ENCODE data around the gene SNRPD3.

Gene SNRPD3

GRCh38 chr22:24555165-24556039, at the start of gene SNRPD3:
SNRPD3 (plus strand) TSS chr22:24555999; CDS start chr22:24557675, 1,676 bp downstream.
- Histone ChIP-seq H3K9me3 (ENCODE audit: low read length) (no peaks in the 10 kb centered on the region), H3K27me3 (ENCODE audit: insufficient read depth, low read length) (no peaks in the 10 kb centered on the region), H3K36me3 (ENCODE audit: insufficient read depth, low read length) (peaks cover 27% of the 10 kb centered on the region), H3K4me3 (ENCODE audit: low read length) (peak within 1 kb of the TSS; percentile 85), H3K4me1 (ENCODE audit: insufficient read depth, low read length) (peaks cover 25% of the 10 kb centered on the region), H2AFZ (ENCODE audit: low read depth, low read length) (peak within 1 kb of the TSS; percentile 97)

GRCh38 chr22:24506802-24507438, 48.9 kb upstream of the SNRPD3 start:
- peaks cover 6% of the 10 kb centered on the region for H3K4me1 ChIP-seq (ENCODE audit: insufficient read depth, low read length)
- no peaks in the 10 kb centered on the region for H3K36me3 ChIP-seq (ENCODE audit: insufficient read depth, low read length)
- no peaks in the 10 kb centered on the region for H3K9me3 ChIP-seq (ENCODE audit: low read length)
- no peak overlapping the region for H2AFZ ChIP-seq (ENCODE audit: low read depth, low read length)
- H3K27me3 ChIP-seq (ENCODE audit: insufficient read depth, low read length): peaks cover 2% of the 10 kb centered on the region
- no peak overlapping the region for H3K4me3 ChIP-seq (ENCODE audit: low read length)

- no peaks in the 10 kb centered on the region for H3K9me3 ChIP-seq (ENCODE audit: low read length)
- H3K4me1 ChIP-seq (ENCODE audit: insufficient read depth, low read length): no peaks in the 10 kb centered on the region
- H3K36me3 ChIP-seq (ENCODE audit: insufficient read depth, low read length): no peaks in the 10 kb centered on the region
Observed at GRCh38 chr22:24507716-24508115, 48.1 kb upstream of the SNRPD3 start.

DNA sequence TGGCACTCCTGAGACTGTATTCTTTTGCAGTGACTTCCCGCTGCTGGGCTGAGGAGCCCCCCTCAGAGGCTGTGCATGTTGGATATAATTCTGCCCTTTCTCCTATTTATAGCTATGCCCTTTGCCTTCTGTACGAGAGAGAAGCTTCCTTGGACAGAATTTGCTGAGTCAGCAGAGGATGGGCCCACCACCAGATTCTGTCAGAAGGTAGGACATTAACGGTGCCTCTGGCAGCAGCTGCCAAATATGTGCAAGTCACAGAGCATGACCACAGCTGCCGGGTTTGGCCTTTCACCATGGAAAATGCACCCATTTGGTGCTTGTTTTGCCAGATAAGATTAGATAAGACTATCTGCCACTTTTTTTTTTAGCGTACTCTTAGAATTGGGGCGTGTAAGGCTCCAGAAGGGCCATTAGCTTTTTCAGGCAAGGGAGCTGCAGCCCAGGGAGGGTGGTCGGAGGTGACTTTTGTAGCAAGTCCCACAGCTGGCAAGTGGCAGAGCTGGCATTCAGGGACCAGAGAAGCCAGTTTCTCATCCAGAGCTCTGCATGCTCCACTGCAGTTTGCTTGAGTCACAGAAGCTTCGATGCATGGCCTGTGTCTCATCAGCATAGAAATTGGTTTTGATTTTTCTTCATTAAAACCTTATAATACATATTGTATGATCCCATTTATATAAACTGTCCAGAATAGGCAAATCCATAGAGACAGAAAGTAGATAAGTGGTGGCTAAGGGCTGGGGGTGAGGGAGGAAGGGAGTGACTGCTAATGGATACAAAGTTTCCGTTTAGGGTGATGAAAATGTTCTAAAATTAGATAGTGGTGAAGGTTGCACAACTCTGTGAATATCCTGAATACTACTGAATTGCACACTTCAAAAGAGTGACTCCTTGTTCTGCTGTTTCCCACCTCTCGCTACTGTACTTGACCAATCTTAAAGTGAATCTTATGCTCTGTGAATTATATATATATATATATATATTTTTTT, 44.9 kb upstream of the SNRPD3 start:
- Histone ChIP-seq H3K9me3 (ENCODE audit: low read length) (no peaks in the 10 kb centered on the region), H3K36me3 (ENCODE audit: insufficient read depth, low read length) (no peaks in the 10 kb centered on the region), H3K27me3 (ENCODE audit: insufficient read depth, low read length) (peaks cover 2% of the 10 kb centered on the region), H3K4me3 (ENCODE audit: low read length) (no peak overlapping the region), H2AFZ (ENCODE audit: low read depth, low read length) (no peak overlapping the region), H3K4me1 (ENCODE audit: insufficient read depth, low read length) (no peaks in the 10 kb centered on the region)

More at GRCh38 chr22:24507716-24508115, 48.1 kb upstream of the SNRPD3 start:
- Histone ChIP-seq H3K27me3 (ENCODE audit: insufficient read depth, low read length) (peaks cover 2% of the 10 kb centered on the region), H3K4me3 (ENCODE audit: low read length) (no peak overlapping the region), H2AFZ (ENCODE audit: low read depth, low read length) (no peak overlapping the region)

DNA sequence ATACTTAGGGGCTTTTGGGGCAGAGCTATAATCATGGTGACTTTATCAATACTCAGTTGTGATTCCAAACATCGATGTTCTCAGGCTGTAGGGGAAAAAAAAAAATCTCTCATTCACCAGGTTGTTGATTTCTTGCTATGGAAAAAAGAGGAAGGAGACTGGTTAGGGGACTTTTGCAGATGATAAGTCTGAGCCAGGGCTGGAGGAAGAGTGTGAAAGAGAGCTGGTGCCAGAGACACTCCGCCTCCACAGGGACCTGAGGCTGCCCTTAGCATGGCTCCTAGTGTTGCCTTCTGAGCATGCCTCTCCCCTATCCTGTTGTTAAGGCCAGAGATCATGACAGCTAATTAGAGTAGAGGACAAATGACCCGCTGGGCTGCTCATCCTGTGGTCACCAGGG, 43.8 kb upstream of the SNRPD3 start:
- Histone ChIP-seq H3K27me3 (ENCODE audit: insufficient read depth, low read length) (no peaks in the 10 kb centered on the region), H2AFZ (ENCODE audit: low read depth, low read length) (no peak overlapping the region), H3K36me3 (ENCODE audit: insufficient read depth, low read length) (no peaks in the 10 kb centered on the region), H3K4me3 (ENCODE audit: low read length) (no peak overlapping the region), H3K9me3 (ENCODE audit: low read length) (no peaks in the 10 kb centered on the region), H3K4me1 (ENCODE audit: insufficient read depth, low read length) (no peaks in the 10 kb centered on the region)

- Histone ChIP-seq H3K9me3 (ENCODE audit: low read length) (no peaks in the 10 kb centered on the region), H3K27me3 (ENCODE audit: insufficient read depth, low read length) (peaks cover 3% of the 10 kb centered on the region), H2AFZ (ENCODE audit: low read depth, low read length) (no peak overlapping the region), H3K36me3 (ENCODE audit: insufficient read depth, low read length) (no peaks in the 10 kb centered on the region), H3K4me3 (ENCODE audit: low read length) (no peak overlapping the region), H3K4me1 (ENCODE audit: insufficient read depth, low read length) (no peaks in the 10 kb centered on the region)
Observed at GRCh38 chr22:24513378-24514240, 42.2 kb upstream of the SNRPD3 start.

- H3K4me3 ChIP-seq (ENCODE audit: low read length): no peak overlapping the region
- H3K9me3 ChIP-seq (ENCODE audit: low read length): no peaks in the 10 kb centered on the region
- H3K27me3 ChIP-seq (ENCODE audit: insufficient read depth, low read length): peaks cover 9% of the 10 kb centered on the region
- no peaks in the 10 kb centered on the region for H3K4me1 ChIP-seq (ENCODE audit: insufficient read depth, low read length)
- H3K36me3 ChIP-seq (ENCODE audit: insufficient read depth, low read length): no peaks in the 10 kb centered on the region
- no peak overlapping the region for H2AFZ ChIP-seq (ENCODE audit: low read depth, low read length)
Observed at GRCh38 chr22:24514241-24515026, 41.4 kb upstream of the SNRPD3 start.

DNA sequence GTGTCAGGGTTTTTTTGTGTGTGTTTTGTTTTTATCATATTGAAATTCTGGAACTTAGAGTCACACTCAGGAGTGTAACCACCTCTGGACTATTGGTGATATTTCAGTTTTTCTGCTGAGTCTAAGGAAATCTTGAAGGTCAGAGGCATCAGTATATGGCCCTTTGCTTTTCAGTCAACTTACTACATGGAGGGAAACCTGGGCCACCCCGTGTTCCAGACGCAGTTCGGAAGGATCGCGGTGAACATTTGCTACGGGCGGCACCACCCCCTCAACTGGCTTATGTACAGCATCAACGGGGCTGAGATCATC, 40.8 kb upstream of the SNRPD3 start:
- Histone ChIP-seq H3K9me3 (ENCODE audit: low read length) (no peaks in the 10 kb centered on the region), H3K4me1 (ENCODE audit: insufficient read depth, low read length) (no peaks in the 10 kb centered on the region), H2AFZ (ENCODE audit: low read depth, low read length) (no peak overlapping the region), H3K27me3 (ENCODE audit: insufficient read depth, low read length) (peaks cover 14% of the 10 kb centered on the region), H3K4me3 (ENCODE audit: low read length) (no peak overlapping the region), H3K36me3 (ENCODE audit: insufficient read depth, low read length) (no peaks in the 10 kb centered on the region)

GRCh38 chr22:24516301-24516737, 39.5 kb upstream of the SNRPD3 start:
- Histone ChIP-seq H3K9me3 (ENCODE audit: low read length) (no peaks in the 10 kb centered on the region), H3K36me3 (ENCODE audit: insufficient read depth, low read length) (no peaks in the 10 kb centered on the region), H3K27me3 (ENCODE audit: insufficient read depth, low read length) (peaks cover 14% of the 10 kb centered on the region), H3K4me1 (ENCODE audit: insufficient read depth, low read length) (no peaks in the 10 kb centered on the region), H3K4me3 (ENCODE audit: low read length) (no peak overlapping the region), H2AFZ (ENCODE audit: low read depth, low read length) (no peak overlapping the region)

GRCh38 chr22:24517446-24517845, 38.4 kb upstream of the SNRPD3 start:
- no peaks in the 10 kb centered on the region for H3K9me3 ChIP-seq (ENCODE audit: low read length)
- H3K4me3 ChIP-seq (ENCODE audit: low read length): no peak overlapping the region

GRCh38 chr22:24518228-24518627, 37.6 kb upstream of the SNRPD3 start:
- Histone ChIP-seq H3K4me1 (ENCODE audit: insufficient read depth, low read length) (no peaks in the 10 kb centered on the region), H2AFZ (ENCODE audit: low read depth, low read length) (no peak overlapping the region), H3K4me3 (ENCODE audit: low read length) (no peak overlapping the region), H3K36me3 (ENCODE audit: insufficient read depth, low read length) (no peaks in the 10 kb centered on the region), H3K27me3 (ENCODE audit: insufficient read depth, low read length) (peaks cover 17% of the 10 kb centered on the region), H3K9me3 (ENCODE audit: low read length) (no peaks in the 10 kb centered on the region)

More at GRCh38 chr22:24517446-24517845, 38.4 kb upstream of the SNRPD3 start:
- Histone ChIP-seq H3K4me1 (ENCODE audit: insufficient read depth, low read length) (no peaks in the 10 kb centered on the region), H3K27me3 (ENCODE audit: insufficient read depth, low read length) (peaks cover 14% of the 10 kb centered on the region), H2AFZ (ENCODE audit: low read depth, low read length) (no peak overlapping the region), H3K36me3 (ENCODE audit: insufficient read depth, low read length) (no peaks in the 10 kb centered on the region)
